IMR-90 (cell line): ENCODE measurements around the gene SCGB1C2.

ENCODE experiments used
- BHLHE40 ChIP-seq: fragments of 150-350 bp; IDR thresholded peaks from 2 replicates; pipeline ENCODE4 v1.6.1; 2016; ENCODE audit warnings: mild to moderate bottlenecking, low read depth, low read length
- CEBPB ChIP-seq: IDR thresholded peaks from 2 replicates; pipeline ENCODE4 v1.6.1; 2012; ENCODE audit warnings: low read depth, low read length, improper control_type of control experiment
- ELK1 ChIP-seq: fragments of 150-350 bp; IDR thresholded peaks from 2 replicates; pipeline ENCODE4 v1.6.1; 2016; ENCODE audit warnings: low read depth, mild to moderate bottlenecking, low read length, moderate library complexity, borderline replicate concordance
- MXI1 ChIP-seq: IDR thresholded peaks from 2 replicates; pipeline ENCODE4 v1.6.1; 2012; ENCODE audit warnings: low read depth, mild to moderate bottlenecking, low read length, moderate library complexity, borderline replicate concordance
- NFE2L2 ChIP-seq: fragments of 150-350 bp; IDR thresholded peaks from 2 replicates; pipeline ENCODE4 v1.6.1; 2016; ENCODE audit warnings: low read depth, mild to moderate bottlenecking, low read length
- POLR2A ChIP-seq: IDR thresholded peaks from 2 replicates; pipeline ENCODE4 v1.6.1; 2012; ENCODE audit warnings: mild to moderate bottlenecking, low read depth, low read length
- RAD21 ChIP-seq: IDR thresholded peaks from 2 replicates; pipeline ENCODE4 v1.6.1; 2012; ENCODE audit warnings: low read length, improper control_type of control experiment
- RCOR1 ChIP-seq: IDR thresholded peaks from 2 replicates; pipeline ENCODE4 v1.6.1; 2012; ENCODE audit warnings: mild to moderate bottlenecking, low read length, improper control_type of control experiment; ENCODE audit not compliant: insufficient replicate concordance
- RFX5 ChIP-seq: IDR thresholded peaks from 2 replicates; pipeline ENCODE4 v1.8.0; 2012; ENCODE audit warnings: low read depth, mild to moderate bottlenecking, low read length, moderate library complexity
- TF ChIP-seq, protein P1 (sequence below): conservative IDR thresholded peaks from 2 replicates; pipeline ENCODE4 v1.5.1; 2012; ENCODE audit warnings: mild to moderate bottlenecking, low read depth, low read length, improper control_type of control experiment

- TF ChIP-seq, protein P1, sequence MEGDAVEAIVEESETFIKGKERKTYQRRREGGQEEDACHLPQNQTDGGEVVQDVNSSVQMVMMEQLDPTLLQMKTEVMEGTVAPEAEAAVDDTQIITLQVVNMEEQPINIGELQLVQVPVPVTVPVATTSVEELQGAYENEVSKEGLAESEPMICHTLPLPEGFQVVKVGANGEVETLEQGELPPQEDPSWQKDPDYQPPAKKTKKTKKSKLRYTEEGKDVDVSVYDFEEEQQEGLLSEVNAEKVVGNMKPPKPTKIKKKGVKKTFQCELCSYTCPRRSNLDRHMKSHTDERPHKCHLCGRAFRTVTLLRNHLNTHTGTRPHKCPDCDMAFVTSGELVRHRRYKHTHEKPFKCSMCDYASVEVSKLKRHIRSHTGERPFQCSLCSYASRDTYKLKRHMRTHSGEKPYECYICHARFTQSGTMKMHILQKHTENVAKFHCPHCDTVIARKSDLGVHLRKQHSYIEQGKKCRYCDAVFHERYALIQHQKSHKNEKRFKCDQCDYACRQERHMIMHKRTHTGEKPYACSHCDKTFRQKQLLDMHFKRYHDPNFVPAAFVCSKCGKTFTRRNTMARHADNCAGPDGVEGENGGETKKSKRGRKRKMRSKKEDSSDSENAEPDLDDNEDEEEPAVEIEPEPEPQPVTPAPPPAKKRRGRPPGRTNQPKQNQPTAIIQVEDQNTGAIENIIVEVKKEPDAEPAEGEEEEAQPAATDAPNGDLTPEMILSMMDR, result no peak
- TF ChIP-seq MXI1 (no peak), POLR2A (no peak), RCOR1 (no peak), BHLHE40 (no peak), CEBPB (no peak), RFX5 (no peak), ELK1 (no peak), RAD21 (no peak), NFE2L2 (no peak)
Measured at GRCh38 chr17:144936-145670, 7.7 kb downstream of the SCGB1C2 start.
